HG03139 (cell line): Measurements from ENCODE around the gene WDR43.
"Not testable (repeated sequence)": the region's sequence is repeated elsewhere in the genome, so short reads cannot be mapped to it uniquely, and the experiment has no call there.

Experiments used
- ATAC-seq: cut with Tn5 transposase; IDR thresholded peaks from one replicate; pipeline ENCODE4 v1.9.1; 2021; ENCODE audit not compliant: unreplicated experiment

WDR43 gene

DNA sequence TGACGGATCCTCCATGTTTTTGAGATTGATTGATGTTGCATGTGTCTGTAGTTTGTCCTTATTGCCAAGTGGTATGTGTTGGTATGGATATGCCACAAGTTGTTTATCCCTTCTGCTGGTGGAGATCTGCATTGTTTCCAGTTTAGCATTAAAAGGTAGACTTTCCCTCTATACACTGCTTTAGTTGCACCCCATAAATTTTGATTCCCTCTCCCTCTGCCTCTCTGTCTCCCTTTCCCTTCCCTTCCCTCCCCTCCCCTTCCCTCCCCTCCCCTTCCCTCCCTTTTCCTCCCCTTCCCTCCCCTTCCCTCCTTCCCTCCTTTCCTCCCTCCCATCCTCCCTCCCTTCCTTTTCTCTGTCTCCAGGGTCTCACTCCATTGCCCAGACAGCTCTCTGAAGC is 68.0 kb downstream of the WDR43 start:
- ATAC-seq = no peak

DNA sequence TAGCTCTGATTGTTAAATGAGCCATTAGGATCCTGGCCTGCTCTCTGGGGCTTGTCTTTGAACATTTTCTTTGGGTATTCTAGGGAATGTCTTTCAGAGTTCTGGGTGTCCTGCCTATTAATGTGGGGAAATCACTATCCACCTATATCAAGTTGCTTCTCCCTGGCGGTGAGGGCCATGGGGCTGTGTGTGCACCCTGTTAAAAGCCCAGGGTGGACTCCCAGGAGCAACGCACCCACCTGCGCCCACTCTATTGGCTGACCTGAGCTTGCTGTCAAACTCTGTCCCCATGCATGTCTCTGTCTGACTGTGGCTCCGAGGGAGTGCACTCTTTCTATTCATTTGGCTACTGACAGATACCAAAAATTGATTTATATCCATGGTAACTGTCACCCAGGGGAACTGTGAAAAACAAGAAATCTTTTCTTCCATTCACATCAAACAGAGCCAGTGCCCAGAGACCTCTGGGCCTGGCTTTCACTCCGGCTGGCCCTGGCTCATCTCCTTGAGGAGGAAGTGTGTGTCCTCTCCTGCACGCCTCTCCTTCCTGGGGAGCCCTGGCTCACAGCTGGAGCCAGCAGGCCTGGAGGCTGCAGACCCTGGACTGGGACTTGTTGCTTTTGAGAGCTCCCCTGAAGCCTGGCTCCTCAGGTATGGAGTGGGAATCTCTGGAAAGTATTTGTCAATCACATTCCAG is 76.1 kb downstream of the WDR43 start:
- ATAC-seq = no peak

GRCh38 chr2:28972778-28973335 is 78.4 kb downstream of the WDR43 start:
- ATAC-seq = no peak

- ATAC-seq = no peak
Observed at GRCh38 chr2:28974252-28974651, 79.8 kb downstream of the WDR43 start.

DNA sequence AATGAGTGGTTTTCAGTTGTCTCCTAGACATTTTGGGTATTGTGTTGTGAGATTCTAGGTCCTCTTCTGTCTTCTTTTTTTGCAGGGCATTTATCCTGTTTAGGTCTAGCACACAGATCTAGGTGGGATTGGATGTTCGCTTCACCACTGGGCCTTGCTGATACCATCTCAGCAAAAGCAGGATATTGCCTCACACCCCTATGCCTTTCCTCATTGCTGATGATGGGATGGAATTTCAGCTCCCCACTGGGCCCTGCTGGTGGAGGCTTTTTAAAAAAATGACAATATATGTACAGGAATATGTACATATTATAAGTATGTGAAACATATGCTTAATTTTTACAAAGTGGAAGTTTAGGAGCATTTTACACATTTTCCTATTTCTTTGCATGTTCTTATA is 81.2 kb downstream of the WDR43 start:
- ATAC-seq = no peak

DNA sequence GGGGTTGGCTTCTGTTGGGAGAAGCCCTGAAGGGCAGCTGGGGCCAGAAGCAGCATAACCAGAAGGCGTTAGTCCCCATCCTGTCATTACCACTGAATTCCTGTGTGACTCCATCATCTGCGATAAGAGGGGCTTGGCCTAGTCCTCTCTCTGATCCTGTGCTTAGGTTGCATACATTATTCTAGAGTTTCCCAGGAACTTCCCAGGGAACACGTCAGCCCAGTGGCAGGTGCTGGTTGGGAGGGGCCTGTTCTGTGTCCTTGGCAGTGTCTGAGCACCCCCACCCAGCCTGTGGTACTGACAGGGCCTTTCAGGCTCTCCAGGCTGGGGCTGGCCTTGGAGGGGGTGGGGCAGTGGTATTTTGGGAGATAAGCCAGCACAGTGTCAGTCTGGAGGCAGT is 82.1 kb downstream of the WDR43 start:
- no peak for ATAC-seq

GRCh38 chr2:28977176-28977875 is 82.9 kb downstream of the WDR43 start:
- no peak for ATAC-seq

DNA sequence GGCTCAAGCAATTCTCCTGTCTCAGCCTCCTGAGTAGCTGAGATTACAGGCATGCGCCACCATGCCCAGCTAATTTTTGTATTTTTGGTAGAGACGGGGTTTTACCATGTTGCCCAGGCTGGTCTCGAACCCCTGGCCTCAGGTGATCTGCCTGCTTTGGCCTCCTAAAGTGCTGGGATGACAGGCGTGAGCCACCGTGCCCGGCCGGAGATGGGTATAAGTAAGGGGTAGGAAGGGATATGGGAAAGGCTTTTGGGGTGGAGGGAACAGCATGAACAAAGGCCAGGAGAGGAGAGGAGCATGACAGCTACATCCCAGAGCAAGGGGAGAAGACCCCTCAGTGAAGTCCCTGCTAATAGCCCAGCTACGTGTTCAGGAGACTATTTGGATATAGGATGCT is 83.5 kb downstream of the WDR43 start:
- ATAC-seq = not testable (repeated sequence)

GRCh38 chr2:28978606-28979005 is 84.1 kb downstream of the WDR43 start:
- ATAC-seq = no peak

DNA sequence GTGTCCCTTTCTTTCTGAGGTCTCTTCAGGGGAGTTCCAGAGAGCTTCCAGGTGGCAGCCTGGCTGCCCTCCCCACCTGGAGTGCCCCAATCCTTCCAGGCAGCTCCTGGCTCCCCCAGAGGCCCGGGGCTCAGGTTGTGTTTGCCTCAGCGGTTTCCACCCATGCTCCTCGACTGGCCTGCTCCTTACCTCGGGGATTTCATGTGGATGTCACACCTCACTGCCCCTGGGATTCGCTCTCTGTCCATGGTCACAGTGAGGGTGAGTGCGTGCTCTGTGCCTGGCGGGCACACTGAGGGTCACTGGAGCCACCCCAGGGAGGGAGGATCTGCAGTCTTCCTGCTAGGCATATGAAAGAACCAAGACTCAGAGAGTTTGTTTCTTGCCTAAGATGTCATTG is 84.6 kb downstream of the WDR43 start:
- no peak for ATAC-seq

GRCh38 chr2:28979576-28980366 is 85.3 kb downstream of the WDR43 start:
- no peak for ATAC-seq

DNA sequence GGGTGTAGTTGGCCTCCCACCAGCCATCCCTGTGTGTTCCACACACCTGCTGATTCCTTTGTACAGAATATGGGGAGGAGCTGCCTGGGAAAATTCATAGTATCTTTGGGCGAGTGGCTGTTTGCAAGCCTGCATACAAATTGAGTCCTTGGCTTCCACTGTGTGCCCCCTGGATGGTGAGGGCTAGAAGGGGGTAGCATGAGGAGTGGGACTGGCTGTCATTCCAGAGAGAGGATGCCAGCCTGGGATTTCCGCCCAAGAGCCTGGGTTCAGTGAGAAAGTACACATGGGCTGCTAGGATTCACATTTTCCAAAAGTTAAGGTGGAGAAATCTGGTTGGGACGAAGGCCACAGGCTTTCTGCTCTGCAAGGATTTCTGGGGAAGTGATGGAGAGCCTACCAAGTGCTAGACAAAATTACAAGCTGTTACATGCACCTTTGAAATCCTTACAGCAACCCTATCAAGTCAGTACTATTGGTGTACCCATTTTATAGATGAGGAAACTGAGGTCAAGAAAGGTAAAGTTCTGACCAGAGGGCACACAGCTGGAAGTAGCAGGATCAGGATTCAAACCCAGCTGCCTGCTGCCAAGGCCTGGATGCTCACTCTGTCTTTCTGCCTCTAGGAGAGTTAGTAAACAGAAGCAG is 86.0 kb downstream of the WDR43 start:
- ATAC-seq = no peak

GRCh38 chr2:28981016-28981441 is 86.6 kb downstream of the WDR43 start, which contains the start of gene TOGARAM2:
TSS of gene TOGARAM2 (plus strand) at chr2:28981298. CDS start at chr2:28994835, 13,537 bp downstream.
- ATAC-seq = no peak

GRCh38 chr2:28981620-28982376 is 87.3 kb downstream of the WDR43 start:
- no peak for ATAC-seq

DNA sequence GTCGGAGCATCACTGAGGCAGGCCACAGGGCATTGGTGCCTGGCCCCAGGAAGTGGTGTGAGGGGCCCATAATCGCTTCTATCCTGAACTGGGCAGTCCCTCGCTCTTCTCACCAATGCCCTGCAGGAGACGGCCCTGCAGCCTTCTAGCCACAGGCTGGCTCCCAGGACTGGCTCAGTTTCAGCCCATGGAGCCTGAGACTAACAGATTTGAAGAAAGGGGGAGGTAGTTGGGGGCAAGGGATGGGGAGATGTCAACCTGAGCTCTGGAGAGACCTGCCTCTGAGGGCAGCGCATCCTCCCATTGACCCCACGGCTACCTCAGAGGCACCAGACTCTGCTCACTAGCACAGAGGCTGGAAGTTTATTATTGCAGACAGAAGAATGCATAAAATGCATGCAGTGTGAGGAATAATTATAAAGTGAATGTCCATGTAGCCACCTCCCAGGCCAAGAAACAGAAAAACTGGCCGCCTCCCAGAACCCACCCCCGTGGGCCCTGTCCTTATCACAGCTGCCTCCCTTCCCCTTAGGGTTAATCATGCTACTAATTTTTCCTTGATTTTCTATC is 88.0 kb downstream of the WDR43 start:
- ATAC-seq = no peak

GRCh38 chr2:28986429-28986828 is 92.0 kb downstream of the WDR43 start:
- ATAC-seq = no peak

- ATAC-seq = no peak
Observed at GRCh38 chr2:28989973-28990372, 95.5 kb downstream of the WDR43 start.

DNA sequence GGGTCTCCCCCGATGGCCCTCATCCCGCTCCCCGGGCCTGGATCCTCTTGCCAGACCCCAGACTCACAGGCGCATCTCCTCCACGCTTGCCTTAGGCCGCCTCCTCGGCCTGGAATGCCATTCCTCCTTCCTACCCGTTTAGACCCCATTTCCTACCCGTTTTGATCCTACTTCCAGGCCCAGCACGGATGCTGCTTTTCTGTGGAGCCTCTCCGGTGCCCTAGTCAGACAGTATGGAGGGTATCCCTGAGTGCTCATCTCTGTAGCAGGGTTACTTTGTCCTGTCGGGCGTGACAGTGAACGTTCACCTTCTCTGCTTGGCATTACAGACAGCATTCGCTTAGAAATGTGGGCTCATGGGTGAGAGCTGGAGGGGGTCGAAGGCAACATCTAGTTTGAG is 96.0 kb downstream of the WDR43 start:
- ATAC-seq = no peak

DNA sequence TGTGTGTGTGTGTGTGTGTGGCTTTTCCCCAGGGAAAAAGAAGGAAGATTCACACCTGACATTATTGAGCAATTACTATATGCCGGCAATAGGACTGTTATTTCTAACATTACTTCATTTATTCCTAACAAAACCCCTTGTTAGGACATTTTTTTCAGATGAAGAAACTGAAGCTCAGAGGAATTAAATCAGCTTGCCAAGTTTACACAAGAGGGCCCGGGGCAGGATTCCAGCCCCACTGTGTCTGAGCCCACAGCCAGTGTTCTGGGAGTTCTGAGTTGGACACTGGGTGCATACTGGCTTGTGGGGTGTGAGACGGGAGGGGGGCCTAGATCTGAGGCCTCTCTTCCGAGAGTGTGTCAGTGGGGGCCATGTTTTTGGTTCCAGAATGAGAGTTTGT is 96.6 kb downstream of the WDR43 start:
- no peak for ATAC-seq

GRCh38 chr2:28991460-28991859 is 97.0 kb downstream of the WDR43 start:
- no peak for ATAC-seq
